Fibroblast of lung (primary cell): ENCODE measurements around the gene SERPINB4.

ENCODE experiments used
- EZH2 ChIP-seq: IDR thresholded peaks from 2 replicates; pipeline ENCODE4 v1.5.1; 2012; ENCODE audit warnings: low read length, control low read depth, mild to moderate bottlenecking; ENCODE audit errors: missing control alignments
- TF ChIP-seq, protein P1 (sequence below), 2 donors: IDR thresholded peaks in 1 of 2; conservative IDR thresholded peaks in 1 of 2; 1 replicate in 1 of 2; 2 replicates in 1 of 2; pipeline ENCODE4 v1.5.1; 2011 to 2012; ENCODE audit warnings: low read length in 2 of 2, control low read depth in 1 of 2, inconsistent platforms in 1 of 2, low read depth in 1 of 2, mild to moderate bottlenecking in 1 of 2

DNA sequence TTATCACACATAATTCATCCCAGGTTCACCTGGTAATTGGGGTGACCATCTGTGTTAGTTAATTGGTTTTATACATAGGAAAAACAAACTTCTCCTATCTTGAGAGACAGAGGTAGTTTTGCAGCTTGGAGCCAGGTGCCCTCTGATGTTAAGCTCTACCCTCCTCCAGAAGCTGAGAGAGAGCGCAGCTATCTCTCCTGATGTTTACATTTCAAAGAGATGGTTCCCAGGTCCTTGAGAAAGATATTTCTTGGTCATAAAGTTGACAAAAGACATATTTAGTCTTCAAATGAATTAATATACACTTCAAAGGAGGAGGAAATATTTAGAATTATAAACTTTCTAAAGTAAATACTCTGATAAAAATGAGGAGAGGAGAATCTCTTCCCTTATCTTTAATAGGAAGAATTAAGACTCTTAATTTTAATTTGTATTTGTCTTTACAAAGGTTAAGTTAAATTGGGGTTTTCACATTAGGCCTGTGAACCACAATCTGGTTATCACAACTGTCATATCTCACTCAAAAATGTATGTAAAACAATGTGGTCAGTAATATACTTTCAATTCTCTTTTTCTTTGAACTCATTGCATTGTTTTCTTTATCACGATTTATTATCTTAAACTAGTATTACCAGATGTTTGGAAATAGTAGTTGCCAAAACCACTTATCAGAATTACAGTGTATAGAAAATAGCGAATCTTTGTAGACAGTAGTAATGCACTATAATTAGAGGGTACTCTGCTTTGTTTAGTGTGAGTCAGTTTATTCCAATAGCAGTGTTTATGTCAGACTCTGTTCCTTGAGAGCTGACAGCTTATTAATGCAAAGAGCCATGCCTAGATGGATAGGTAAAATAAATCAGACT, 26.8 kb downstream of the SERPINB4 start:
- TF ChIP-seq, protein P1, sequence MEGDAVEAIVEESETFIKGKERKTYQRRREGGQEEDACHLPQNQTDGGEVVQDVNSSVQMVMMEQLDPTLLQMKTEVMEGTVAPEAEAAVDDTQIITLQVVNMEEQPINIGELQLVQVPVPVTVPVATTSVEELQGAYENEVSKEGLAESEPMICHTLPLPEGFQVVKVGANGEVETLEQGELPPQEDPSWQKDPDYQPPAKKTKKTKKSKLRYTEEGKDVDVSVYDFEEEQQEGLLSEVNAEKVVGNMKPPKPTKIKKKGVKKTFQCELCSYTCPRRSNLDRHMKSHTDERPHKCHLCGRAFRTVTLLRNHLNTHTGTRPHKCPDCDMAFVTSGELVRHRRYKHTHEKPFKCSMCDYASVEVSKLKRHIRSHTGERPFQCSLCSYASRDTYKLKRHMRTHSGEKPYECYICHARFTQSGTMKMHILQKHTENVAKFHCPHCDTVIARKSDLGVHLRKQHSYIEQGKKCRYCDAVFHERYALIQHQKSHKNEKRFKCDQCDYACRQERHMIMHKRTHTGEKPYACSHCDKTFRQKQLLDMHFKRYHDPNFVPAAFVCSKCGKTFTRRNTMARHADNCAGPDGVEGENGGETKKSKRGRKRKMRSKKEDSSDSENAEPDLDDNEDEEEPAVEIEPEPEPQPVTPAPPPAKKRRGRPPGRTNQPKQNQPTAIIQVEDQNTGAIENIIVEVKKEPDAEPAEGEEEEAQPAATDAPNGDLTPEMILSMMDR (conservative IDR thresholded peaks at IDR 0.05 in 1 of 2, IDR thresholded peaks at IDR 0.05 in 1 of 2; ENCODE audit: low read depth in 1 of 2, low read length in 2 of 2): no peak
- no peak for TF ChIP-seq EZH2
